Measurements from ENCODE around the gene CSNK2A1. TPM values are rescaled to one million over a fixed set of nuclear protein-coding genes. Genes with fewer than 3 reads are reported as not detected.

CSNK2A1 gene
- total and polyA plus RNA-seq, 2 donors (not counting 1 experiment from before 2014, with no cell fraction given) = 28.3 to 125 TPM

DNA sequence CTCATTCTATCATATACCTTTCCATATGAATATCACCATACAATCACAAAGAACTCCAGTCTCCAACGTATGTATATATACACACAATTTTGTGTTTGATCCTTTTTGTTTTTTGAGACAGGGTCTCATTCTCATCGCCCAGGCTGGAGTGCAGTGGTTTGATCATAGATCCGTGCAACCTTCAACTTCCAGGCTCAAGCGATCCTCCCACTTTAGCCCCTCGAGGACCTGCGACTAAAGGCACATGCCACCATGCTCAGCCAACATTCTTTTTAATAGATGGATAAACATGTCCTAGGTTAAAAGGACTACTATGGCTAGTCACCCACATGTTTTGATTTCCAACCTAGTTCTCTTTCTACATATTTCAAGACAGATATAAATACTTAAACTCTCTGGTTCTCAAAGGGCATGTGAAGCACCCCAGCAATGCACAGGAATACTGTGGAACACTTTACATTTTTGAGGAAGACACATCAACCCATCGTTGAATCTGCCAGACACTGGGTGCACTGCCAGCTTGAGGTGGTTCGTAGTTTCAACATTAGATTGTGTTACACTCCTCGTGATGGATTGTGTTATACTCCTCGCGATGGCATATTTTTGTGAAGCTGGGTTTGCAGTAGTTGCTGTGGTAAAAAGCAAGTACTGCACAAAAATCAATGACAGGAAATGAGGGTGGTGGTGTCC, 40.4 kb downstream of the CSNK2A1 start:
- Mint-ChIP-seq H3K27ac (no peak overlapping the region), H3K4me3 (no peak overlapping the region), H3K9me3 (ENCODE audit: insufficient read depth) (no peaks in the 10 kb centered on the region), H3K27me3 (no peaks in the 10 kb centered on the region), H3K4me1 (no peaks in the 10 kb centered on the region)
- ChIA-PET POLR2A (interaction anchor here (0.7 kb wide), 1 partner anchor 123 kb away, joined by 3 read pairs; no protein-coding TSS in a partner anchor), CTCF (no interaction called here)
- Histone ChIP-seq H3K27ac (ENCODE audit: low read length in 2 of 2) (no peak overlapping the region), H3K4me1 (ENCODE audit: control insufficient read depth in 2 of 2, insufficient read depth in 2 of 2, low read length in 2 of 2) (no peaks in the 10 kb centered on the region), H3K36me3 (replicated peaks in 1 of 2; ENCODE audit: control extremely low read depth in 1 of 2, control insufficient read depth in 1 of 2, extremely low read depth in 1 of 2, insufficient read depth in 2 of 2, low read length in 1 of 2) (peaks cover 23 to 75% of the 10 kb centered on the region in 2 experiments), H3K4me3 (ENCODE audit: control extremely low read depth in 1 of 5, extremely low read depth in 1 of 5, insufficient read depth in 1 of 5, low read depth in 2 of 5, low read length in 4 of 5) (no peak overlapping the region), H2AFZ (ENCODE audit: insufficient read depth, low read depth, low read length, poor library complexity, severe bottlenecking) (no peak overlapping the region), H3K27me3 (replicated peaks in 1 of 4; ENCODE audit: control extremely low read depth in 1 of 4, control insufficient read depth in 3 of 4, insufficient read depth in 4 of 4, low read length in 3 of 4) (no peaks in the 10 kb centered on the region), H3K9me3 (ENCODE audit: control extremely low read depth in 1 of 3, control insufficient read depth in 2 of 3, insufficient read depth in 1 of 3, low read length in 2 of 3) (no peaks in the 10 kb centered on the region), H3K79me2 (ENCODE audit: control insufficient read depth, insufficient read depth, low read length) (peaks cover 19% of the 10 kb centered on the region), H3K4me2 (replicated peaks; ENCODE audit: low read depth, low read length, poor library complexity, severe bottlenecking) (no peak overlapping the region), H4K20me1 (ENCODE audit: control insufficient read depth, insufficient read depth, low read length, poor library complexity, severe bottlenecking) (peaks cover 22% of the 10 kb centered on the region), H3K9ac (ENCODE audit: low read length) (no peak overlapping the region)
- ATAC-seq (ENCODE audit: low read depth) (no peak), DNase-seq (no peak)
- no peak for TF ChIP-seq CTCF (IDR thresholded peaks at IDR 0.05)
- 98% methylated on average over 4 of the region's 11 CpGs for WGBS (ENCODE audit: insufficient coverage)
- intact Hi-C loops (cut with micrococcal nuclease) = no loop called here

DNA sequence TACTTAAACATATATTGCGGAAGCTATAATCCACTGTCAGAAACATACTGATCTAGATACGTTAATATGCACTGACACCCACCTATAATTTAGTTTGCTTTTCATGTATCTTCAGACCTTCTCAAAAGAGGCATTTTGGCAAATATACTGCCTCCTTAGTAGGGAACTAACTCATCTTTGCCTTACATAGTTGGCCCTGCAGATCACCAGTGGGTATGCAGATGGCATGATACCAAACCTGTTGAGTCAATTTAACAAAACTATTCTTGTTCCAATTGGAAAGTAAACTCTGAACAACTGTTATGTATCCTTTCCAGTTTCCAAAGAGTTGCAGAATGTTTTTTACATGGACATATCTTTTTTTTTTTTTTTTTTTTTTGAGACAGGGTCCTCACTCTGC, 45.6 kb downstream of the CSNK2A1 start:
- no peak overlapping the region for H3K4me3 ChIP-seq (ENCODE audit: control extremely low read depth in 1 of 5, extremely low read depth in 1 of 5, insufficient read depth in 1 of 5, low read depth in 2 of 5, low read length in 4 of 5)
- H3K9me3 Mint-ChIP-seq (ENCODE audit: insufficient read depth) = no peaks in the 10 kb centered on the region
- H4K20me1 ChIP-seq (ENCODE audit: control insufficient read depth, insufficient read depth, low read length, poor library complexity, severe bottlenecking) = no peaks in the 10 kb centered on the region
- no peaks in the 10 kb centered on the region for H3K4me1 Mint-ChIP-seq
- no peaks in the 10 kb centered on the region for H3K79me2 ChIP-seq (ENCODE audit: control insufficient read depth, insufficient read depth, low read length)
- H3K9ac ChIP-seq (ENCODE audit: low read length) = no peak overlapping the region
- H3K4me1 ChIP-seq (ENCODE audit: control insufficient read depth in 2 of 2, insufficient read depth in 2 of 2, low read length in 2 of 2) = no peaks in the 10 kb centered on the region
- no peaks in the 10 kb centered on the region for H3K9me3 ChIP-seq (ENCODE audit: control extremely low read depth in 1 of 3, control insufficient read depth in 2 of 3, insufficient read depth in 1 of 3, low read length in 2 of 3)
- intact Hi-C loops (cut with micrococcal nuclease) = no loop called here
- no peak overlapping the region for H3K27ac ChIP-seq (ENCODE audit: low read length in 2 of 2)
- TF ChIP-seq EZH2 (IDR thresholded peaks at IDR 0.05; ENCODE audit: borderline replicate concordance, insufficient read depth, low read depth, low read length, poor library complexity, severe bottlenecking) = no peak
- no peak for TF ChIP-seq CTCF (IDR thresholded peaks at IDR 0.05)
- ChIA-PET CTCF (no interaction called here), POLR2A (no interaction called here)
- ATAC-seq (ENCODE audit: low read depth) = no peak
- H2AFZ ChIP-seq (ENCODE audit: insufficient read depth, low read depth, low read length, poor library complexity, severe bottlenecking) = no peak overlapping the region
- peaks cover 23 to 80% of the 10 kb centered on the region in 2 experiments for H3K36me3 ChIP-seq (replicated peaks in 1 of 2; ENCODE audit: control extremely low read depth in 1 of 2, control insufficient read depth in 1 of 2, extremely low read depth in 1 of 2, insufficient read depth in 2 of 2, low read length in 1 of 2)
- H3K27ac Mint-ChIP-seq = no peak overlapping the region
- WGBS (ENCODE audit: insufficient coverage) = no CpG with 5 or more reads among the region's 2 CpGs
- H3K4me2 ChIP-seq (replicated peaks; ENCODE audit: low read depth, low read length, poor library complexity, severe bottlenecking) = no peak overlapping the region
- no peak for DNase-seq
- no peak overlapping the region for H3K4me3 Mint-ChIP-seq
- no peaks in the 10 kb centered on the region for H3K27me3 Mint-ChIP-seq
- H3K27me3 ChIP-seq (replicated peaks in 1 of 4; ENCODE audit: control extremely low read depth in 1 of 4, control insufficient read depth in 3 of 4, insufficient read depth in 4 of 4, low read length in 3 of 4) = no peaks in the 10 kb centered on the region
